GM23338 (cell line): Measurements from ENCODE around the gene NCDN. TPM values are rescaled to one million over a fixed set of nuclear protein-coding genes. Genes with fewer than 3 reads are reported as not detected.

Experiments used
- ATAC-seq: fragments of 200-7000 bp; cut with Tn5 transposase; 3 replicates; pipeline ENCODE4 v1.9.1; 2020
- DNase-seq: peaks from one replicate; pipeline ENCODE4 v3.0.0-alpha.2; 2015; ENCODE audit warnings: low spot score
- H2AFZ ChIP-seq: fragments of 200-600 bp; sonication (generic); 2 replicates; pipeline ENCODE4 v1.8.0; 2016; ENCODE audit warnings: antibody characterized with exemption, mild to moderate bottlenecking, moderate library complexity
- H3F3A ChIP-seq: fragments of 200-600 bp; sonication (generic); replicated peaks from 2 replicates; pipeline ENCODE4 v1.8.0; 2017; ENCODE audit warnings: antibody characterized with exemption, mixed run types, low read depth
- H3K27ac ChIP-seq: fragments of 200-600 bp; sonication (generic); 2 replicates; pipeline ENCODE4 v1.6.1; 2016; ENCODE audit warnings: low read depth
- H3K27me3 ChIP-seq: fragments of 200-600 bp; sonication (generic); 2 replicates; pipeline ENCODE4 v1.8.0; 2016; ENCODE audit warnings: mild to moderate bottlenecking, mixed run types, moderate library complexity; ENCODE audit not compliant: insufficient read depth
- H3K36me3 ChIP-seq: fragments of 200-600 bp; sonication (generic); 2 replicates; pipeline ENCODE4 v1.8.0; 2016; ENCODE audit warnings: mild to moderate bottlenecking; ENCODE audit not compliant: insufficient read depth
- H3K4me1 ChIP-seq: fragments of 200-600 bp; sonication (generic); 2 replicates; pipeline ENCODE4 v1.8.0; 2016; ENCODE audit warnings: mild to moderate bottlenecking, moderate library complexity; ENCODE audit not compliant: insufficient read depth
- H3K4me2 ChIP-seq: fragments of 200-600 bp; sonication (generic); 2 replicates; pipeline ENCODE4 v1.7.1; 2017; ENCODE audit warnings: mixed run types
- H3K4me3 ChIP-seq: fragments of 200-600 bp; sonication (generic); 2 replicates; pipeline ENCODE4 v1.6.1; 2016; ENCODE audit warnings: mixed run types
- H3K79me2 ChIP-seq: fragments of 200-600 bp; sonication (generic); replicated peaks from 2 replicates; pipeline ENCODE4 v1.8.0; 2017; ENCODE audit warnings: mild to moderate bottlenecking; ENCODE audit not compliant: insufficient read depth
- H3K9me2 ChIP-seq: fragments of 200-600 bp; sonication (generic); 2 replicates; pipeline ENCODE4 v1.8.0; 2017; ENCODE audit not compliant: insufficient read depth
- H4K20me1 ChIP-seq: fragments of 200-600 bp; sonication (generic); replicated peaks from 2 replicates; pipeline ENCODE4 v1.8.0; 2017; ENCODE audit warnings: mild to moderate bottlenecking; ENCODE audit not compliant: insufficient read depth
- H3K27ac Mint-ChIP-seq: 2 replicates; pipeline ENCODE4 v1.8.0; 2020; ENCODE audit warnings: inconsistent platforms, mild to moderate bottlenecking, moderate library complexity, mixed read lengths
- H3K27me3 Mint-ChIP-seq: 3 replicates; pipeline ENCODE4 v1.8.0; 2022; ENCODE audit warnings: low read depth, mild to moderate bottlenecking, moderate library complexity, mixed read lengths, inconsistent platforms; ENCODE audit not compliant: insufficient read depth, poor library complexity
- H3K36me3 Mint-ChIP-seq: 3 replicates; pipeline ENCODE4 v1.8.0; 2021; ENCODE audit warnings: low read depth, mild to moderate bottlenecking, inconsistent platforms, moderate library complexity, mixed read lengths
- H3K4me1 Mint-ChIP-seq: 3 replicates; pipeline ENCODE4 v1.8.0; 2020; ENCODE audit warnings: mild to moderate bottlenecking, inconsistent platforms, mixed read lengths
- H3K4me3 Mint-ChIP-seq: 3 replicates; pipeline ENCODE4 v1.8.0; 2021; ENCODE audit warnings: moderate library complexity, mild to moderate bottlenecking, inconsistent platforms, mixed read lengths
- H3K9me3 Mint-ChIP-seq: 3 replicates; pipeline ENCODE4 v1.8.0; 2020; ENCODE audit warnings: moderate library complexity, mild to moderate bottlenecking, inconsistent platforms, mixed read lengths
- CREB1 ChIP-seq: fragments of 250-450 bp; sonication (Bioruptor Pico); IDR thresholded peaks from 2 replicates; pipeline ENCODE4 v1.5.0; 2020; ENCODE audit warnings: low read depth, mild to moderate bottlenecking, moderate library complexity
- EZH2 ChIP-seq: fragments of 200-600 bp; sonication (generic); IDR thresholded peaks from one replicate; pipeline ENCODE4 v1.8.0; 2017; ENCODE audit warnings: antibody characterized with exemption, mild to moderate bottlenecking, low read depth; ENCODE audit not compliant: unreplicated experiment
- EZH2phosphoT487 ChIP-seq: fragments of 200-600 bp; sonication (generic); IDR thresholded peaks from one replicate; pipeline ENCODE4 v1.8.1; 2018; ENCODE audit warnings: antibody characterized with exemption; ENCODE audit not compliant: unreplicated experiment
- JUNB ChIP-seq: IDR thresholded peaks from one replicate; pipeline ENCODE4 v1.6.1; 2016; ENCODE audit warnings: antibody characterized with exemption; ENCODE audit not compliant: unreplicated experiment
- NANOG ChIP-seq: IDR thresholded peaks from 2 replicates; pipeline ENCODE4 v1.6.1; 2016; ENCODE audit warnings: antibody characterized with exemption, borderline replicate concordance
- POLR2AphosphoS5 ChIP-seq: IDR thresholded peaks from 2 replicates; pipeline ENCODE4 v1.6.1; 2016; ENCODE audit warnings: antibody characterized with exemption, low read depth
- STAT1 ChIP-seq: IDR thresholded peaks from one replicate; pipeline ENCODE4 v1.6.1; 2016; ENCODE audit warnings: antibody characterized with exemption; ENCODE audit not compliant: unreplicated experiment
- ZNF114 ChIP-seq: fragments of 250-450 bp; sonication (Bioruptor Pico); IDR thresholded peaks from 2 replicates; pipeline ENCODE4 v1.5.0; 2020; ENCODE audit warnings: mild to moderate bottlenecking, moderate library complexity
- ZNF331 ChIP-seq: fragments of 250-450 bp; sonication (Bioruptor Pico); IDR thresholded peaks from 2 replicates; pipeline ENCODE4 v1.5.0; 2020; ENCODE audit warnings: low read depth, mild to moderate bottlenecking, moderate library complexity
- ZNF462 ChIP-seq: fragments of 250-450 bp; sonication (Bioruptor Pico); IDR thresholded peaks from 2 replicates; pipeline ENCODE4 v1.5.0; 2020; ENCODE audit warnings: mild to moderate bottlenecking, moderate library complexity
- polyA plus RNA-seq: library from polyadenylated mRNA; unstranded; fragments of >200 nt; fragmentation: Nextera tagmentation; extraction: Ambion mirVana; gene quantifications from 2 replicates; pipeline ENCODE4 v1.2.1, GENCODE V29; 2016
- total RNA-seq: library from RNA; depleted of rRNA; stranded (reverse); fragments of >200 nt; shearing (Covaris generic); gene quantifications from 2 replicates; pipeline ENCODE4 v1.2.3, GENCODE V29; 2014
- TF ChIP-seq, protein P1 (sequence below): IDR thresholded peaks from one replicate; pipeline ENCODE4 v1.6.1; 2018; ENCODE audit warnings: antibody characterized with exemption; ENCODE audit not compliant: unreplicated experiment
- TF ChIP-seq, protein P2 (sequence below), 2 experiments: fragments of 200-600 bp in 1 of 2; sonication (generic) in 1 of 2; conservative IDR thresholded peaks; 2 replicates each; pipeline versions ENCODE4 v1.5.1 to v1.6.1; 2016 to 2017; ENCODE audit warnings: antibody characterized with exemption in 2 of 2, low read depth in 2 of 2, mild to moderate bottlenecking in 2 of 2, moderate library complexity in 1 of 2
- TF ChIP-seq, protein P3 (sequence below): IDR thresholded peaks from 2 replicates; pipeline ENCODE4 v1.6.1; 2016; ENCODE audit warnings: antibody characterized with exemption

NCDN gene
- total and polyA plus RNA-seq, 2 experiments from 2014 or later = 13.2 to 44.2 TPM

DNA sequence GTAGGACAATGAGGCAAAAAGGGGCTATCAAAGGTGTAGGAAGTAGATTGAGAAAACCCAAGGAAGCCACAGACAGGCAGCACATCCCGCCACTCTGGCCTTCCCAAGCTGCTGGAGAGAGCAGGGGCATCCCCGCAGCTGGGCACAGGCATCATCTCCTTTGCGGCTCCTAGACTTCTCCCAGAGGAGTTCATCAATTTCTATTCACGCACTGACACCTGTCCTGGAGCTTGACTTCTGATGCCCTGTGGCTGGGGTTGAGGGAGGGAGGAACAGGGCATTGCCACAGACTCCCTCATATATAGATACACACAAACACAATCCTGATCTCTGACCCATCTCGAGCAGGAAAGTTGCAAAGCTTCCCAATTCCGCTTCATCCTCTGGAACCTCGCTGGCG lies 13.7 kb downstream of the NCDN start:
- Histone ChIP-seq H3K27ac (no peak overlapping the region), H2AFZ (no peak overlapping the region), H3K4me1 (peaks cover 24% of the 10 kb centered on the region), H3K4me3 (no peak overlapping the region), H3K9me2 (no peaks in the 10 kb centered on the region), H4K20me1 (no peaks in the 10 kb centered on the region; the same call in 1 of the 2 replicates), H3K36me3 (no peaks in the 10 kb centered on the region; the same call in 1 of the 2 replicates), H3F3A (peaks cover 24% of the 10 kb centered on the region), H3K79me2 (no peaks in the 10 kb centered on the region), H3K4me2 (no peak overlapping the region), H3K27me3 (peaks cover 83% of the 10 kb centered on the region)
- Mint-ChIP-seq H3K36me3 (peaks cover 6% of the 10 kb centered on the region; the same call in 1 of the 3 replicates), H3K27me3 (peaks cover 63% of the 10 kb centered on the region), H3K4me1 (peaks cover 24% of the 10 kb centered on the region), H3K4me3 (no peak overlapping the region), H3K9me3 (no peaks in the 10 kb centered on the region; the same call in 2 of the 3 replicates), H3K27ac (no peak overlapping the region)
- ATAC-seq = no peak
- no peak for DNase-seq
- TF ChIP-seq ZNF462 (CRISPR knock-in tag) = no peak
- TF ChIP-seq EZH2 = no peak
- TF ChIP-seq NANOG = no peak
- no peak for TF ChIP-seq ZNF331 (CRISPR knock-in tag)
- TF ChIP-seq, protein P1, sequence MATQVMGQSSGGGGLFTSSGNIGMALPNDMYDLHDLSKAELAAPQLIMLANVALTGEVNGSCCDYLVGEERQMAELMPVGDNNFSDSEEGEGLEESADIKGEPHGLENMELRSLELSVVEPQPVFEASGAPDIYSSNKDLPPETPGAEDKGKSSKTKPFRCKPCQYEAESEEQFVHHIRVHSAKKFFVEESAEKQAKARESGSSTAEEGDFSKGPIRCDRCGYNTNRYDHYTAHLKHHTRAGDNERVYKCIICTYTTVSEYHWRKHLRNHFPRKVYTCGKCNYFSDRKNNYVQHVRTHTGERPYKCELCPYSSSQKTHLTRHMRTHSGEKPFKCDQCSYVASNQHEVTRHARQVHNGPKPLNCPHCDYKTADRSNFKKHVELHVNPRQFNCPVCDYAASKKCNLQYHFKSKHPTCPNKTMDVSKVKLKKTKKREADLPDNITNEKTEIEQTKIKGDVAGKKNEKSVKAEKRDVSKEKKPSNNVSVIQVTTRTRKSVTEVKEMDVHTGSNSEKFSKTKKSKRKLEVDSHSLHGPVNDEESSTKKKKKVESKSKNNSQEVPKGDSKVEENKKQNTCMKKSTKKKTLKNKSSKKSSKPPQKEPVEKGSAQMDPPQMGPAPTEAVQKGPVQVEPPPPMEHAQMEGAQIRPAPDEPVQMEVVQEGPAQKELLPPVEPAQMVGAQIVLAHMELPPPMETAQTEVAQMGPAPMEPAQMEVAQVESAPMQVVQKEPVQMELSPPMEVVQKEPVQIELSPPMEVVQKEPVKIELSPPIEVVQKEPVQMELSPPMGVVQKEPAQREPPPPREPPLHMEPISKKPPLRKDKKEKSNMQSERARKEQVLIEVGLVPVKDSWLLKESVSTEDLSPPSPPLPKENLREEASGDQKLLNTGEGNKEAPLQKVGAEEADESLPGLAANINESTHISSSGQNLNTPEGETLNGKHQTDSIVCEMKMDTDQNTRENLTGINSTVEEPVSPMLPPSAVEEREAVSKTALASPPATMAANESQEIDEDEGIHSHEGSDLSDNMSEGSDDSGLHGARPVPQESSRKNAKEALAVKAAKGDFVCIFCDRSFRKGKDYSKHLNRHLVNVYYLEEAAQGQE = no peak
- TF ChIP-seq, protein P2, sequence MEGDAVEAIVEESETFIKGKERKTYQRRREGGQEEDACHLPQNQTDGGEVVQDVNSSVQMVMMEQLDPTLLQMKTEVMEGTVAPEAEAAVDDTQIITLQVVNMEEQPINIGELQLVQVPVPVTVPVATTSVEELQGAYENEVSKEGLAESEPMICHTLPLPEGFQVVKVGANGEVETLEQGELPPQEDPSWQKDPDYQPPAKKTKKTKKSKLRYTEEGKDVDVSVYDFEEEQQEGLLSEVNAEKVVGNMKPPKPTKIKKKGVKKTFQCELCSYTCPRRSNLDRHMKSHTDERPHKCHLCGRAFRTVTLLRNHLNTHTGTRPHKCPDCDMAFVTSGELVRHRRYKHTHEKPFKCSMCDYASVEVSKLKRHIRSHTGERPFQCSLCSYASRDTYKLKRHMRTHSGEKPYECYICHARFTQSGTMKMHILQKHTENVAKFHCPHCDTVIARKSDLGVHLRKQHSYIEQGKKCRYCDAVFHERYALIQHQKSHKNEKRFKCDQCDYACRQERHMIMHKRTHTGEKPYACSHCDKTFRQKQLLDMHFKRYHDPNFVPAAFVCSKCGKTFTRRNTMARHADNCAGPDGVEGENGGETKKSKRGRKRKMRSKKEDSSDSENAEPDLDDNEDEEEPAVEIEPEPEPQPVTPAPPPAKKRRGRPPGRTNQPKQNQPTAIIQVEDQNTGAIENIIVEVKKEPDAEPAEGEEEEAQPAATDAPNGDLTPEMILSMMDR (conservative IDR thresholded peaks at IDR 0.05; ENCODE audit: low read depth in 2 of 2) = no peak
- no peak for TF ChIP-seq JUNB
- TF ChIP-seq ZNF114 = no peak
- TF ChIP-seq, protein P3, sequence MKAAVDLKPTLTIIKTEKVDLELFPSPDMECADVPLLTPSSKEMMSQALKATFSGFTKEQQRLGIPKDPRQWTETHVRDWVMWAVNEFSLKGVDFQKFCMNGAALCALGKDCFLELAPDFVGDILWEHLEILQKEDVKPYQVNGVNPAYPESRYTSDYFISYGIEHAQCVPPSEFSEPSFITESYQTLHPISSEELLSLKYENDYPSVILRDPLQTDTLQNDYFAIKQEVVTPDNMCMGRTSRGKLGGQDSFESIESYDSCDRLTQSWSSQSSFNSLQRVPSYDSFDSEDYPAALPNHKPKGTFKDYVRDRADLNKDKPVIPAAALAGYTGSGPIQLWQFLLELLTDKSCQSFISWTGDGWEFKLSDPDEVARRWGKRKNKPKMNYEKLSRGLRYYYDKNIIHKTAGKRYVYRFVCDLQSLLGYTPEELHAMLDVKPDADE = no peak
- TF ChIP-seq POLR2AphosphoS5 = no peak
- no peak for TF ChIP-seq EZH2phosphoT487
- TF ChIP-seq STAT1 = no peak
- no peak for TF ChIP-seq CREB1 (CRISPR knock-in tag)
